K562 (cell line): ENCODE measurements around the gene APLNR. TPM values are rescaled to one million over a fixed set of nuclear protein-coding genes. Genes with fewer than 3 reads are reported as not detected.

ENCODE experiments used
- ATAC-seq: fragments of 200-7000 bp; cut with Tn5 transposase; 3 replicates; pipeline ENCODE4 v1.9.1; 2020; ENCODE audit warnings: moderate library complexity
- BruUV-seq: library from RNA; stranded (reverse); fragments of 400-500 nt; replicated peaks from 2 replicates; lab custom pipeline; 2021; lab: Mats Ljungman, UMichigan
- CTCF ChIA-PET: fragments of 300-600 bp; formaldehyde crosslinking; extraction: SDS; loops from one replicate; lab custom pipeline; 2021; ENCODE audit warnings: low intra/inter-chr PET ratio; lab: Yijun Ruan, JAX
- POLR2A ChIA-PET: fragments of 300-600, 350-650 bp; sonication (Branson Sonifier 250); formaldehyde crosslinking; extraction: SDS; loops from one replicate; lab custom pipeline; 2021; ENCODE audit warnings: antibody characterized with exemption, inconsistent platforms; lab: Yijun Ruan, JAX
- DNase-seq, 4 experiments: peaks; one replicate each; pipeline versions ENCODE4 v3.0.0 to v3.0.0-alpha.2; 2011 to 2018; ENCODE audit warnings: low spot score in 3 of 4, mixed read lengths in 3 of 4; ENCODE audit errors: extremely low read depth in 1 of 4
- FAIRE-seq: peaks from 2 replicates; lab custom pipeline; 2011; peaks lifted over from hg19 to GRCh38; lab: Jason Lieb, UNC
- H2AFZ ChIP-seq: 2 replicates; pipeline ENCODE4 v1.6.0; 2011; ENCODE audit warnings: low read depth, low read length, control low read depth, inconsistent platforms
- H3K27ac ChIP-seq: fragments of 200-600 bp; 3 replicates; pipeline ENCODE4 v1.8.0; 2011; ENCODE audit warnings: low read depth, mild to moderate bottlenecking, control low read depth, inconsistent platforms, low read length, moderate library complexity, mixed read lengths; ENCODE audit errors: extremely low read depth
- H3K27me3 ChIP-seq, 2 experiments: fragments of 300-600 bp in 1 of 2; 2 replicates in 1 of 2; 3 replicates in 1 of 2; pipeline versions ENCODE4 v1.6.0 to v1.8.0; 2011; ENCODE audit warnings: inconsistent platforms in 2 of 2, low read length in 2 of 2, mild to moderate bottlenecking in 1 of 2, mixed read lengths in 1 of 2, moderate library complexity in 1 of 2; ENCODE audit not compliant: control insufficient read depth in 2 of 2, insufficient read depth in 2 of 2
- H3K36me3 ChIP-seq: fragments of 300-600 bp; 3 replicates; pipeline ENCODE4 v1.8.0; 2011; ENCODE audit warnings: mild to moderate bottlenecking, low read length, inconsistent platforms; ENCODE audit not compliant: control insufficient read depth, insufficient read depth
- H3K4me1 ChIP-seq, 2 experiments: fragments of 200-600 bp in 1 of 2; replicated peaks in 1 of 2; 2 replicates in 1 of 2; 3 replicates in 1 of 2; pipeline versions ENCODE4 v1.5.1 to v1.8.0; 2011; ENCODE audit warnings: inconsistent platforms in 2 of 2, low read length in 2 of 2, mild to moderate bottlenecking in 1 of 2, mixed read lengths in 1 of 2, moderate library complexity in 1 of 2; ENCODE audit not compliant: control insufficient read depth in 2 of 2, insufficient read depth in 2 of 2
- H3K4me2 ChIP-seq: 2 replicates; pipeline ENCODE4 v1.6.1; 2011; ENCODE audit warnings: low read length, control low read depth, inconsistent platforms, mixed read lengths; ENCODE audit not compliant: insufficient read depth
- H3K4me3 ChIP-seq: fragments of 200-600 bp; sonication (generic), shearing (Covaris generic); 2 replicates; pipeline ENCODE4 v1.5.1; 2016; ENCODE audit warnings: control low read depth, inconsistent platforms
- H3K79me2 ChIP-seq: fragments of 200-600 bp; 3 replicates; pipeline ENCODE4 v1.8.0; 2011; ENCODE audit warnings: low read length, inconsistent platforms; ENCODE audit not compliant: control insufficient read depth, insufficient read depth
- H3K9ac ChIP-seq, 2 experiments: 2 replicates each; pipeline versions ENCODE4 v1.6.0 to v1.6.1; 2011; ENCODE audit warnings: low read depth in 2 of 2, low read length in 2 of 2, control low read depth in 1 of 2, inconsistent platforms in 1 of 2, mild to moderate bottlenecking in 1 of 2, mixed read lengths in 1 of 2; ENCODE audit not compliant: insufficient read depth in 1 of 2
- H3K9me1 ChIP-seq: one replicate; pipeline ENCODE4 v1.6.0; 2011; ENCODE audit warnings: inconsistent platforms, mild to moderate bottlenecking, low read length, moderate library complexity; ENCODE audit not compliant: control insufficient read depth, insufficient read depth
- H3K9me3 ChIP-seq: replicated peaks from 2 replicates; pipeline ENCODE4 v1.5.1; 2011; ENCODE audit warnings: low read depth, low read length, inconsistent platforms; ENCODE audit not compliant: control insufficient read depth, insufficient read depth
- H4K20me1 ChIP-seq: replicated peaks from 2 replicates; pipeline ENCODE4 v1.6.1; 2011; ENCODE audit warnings: low read length, inconsistent platforms, mixed read lengths; ENCODE audit not compliant: control insufficient read depth, insufficient read depth
- CEBPB ChIP-seq: fragments of 450-650 bp; IDR thresholded peaks from 2 replicates; pipeline ENCODE4 v1.6.1; 2016; ENCODE audit warnings: missing genetic modification characterization, missing compliant biosample characterization
- CEBPG ChIP-seq, 3 experiments: fragments of 200-800 bp in 1 of 3; sonication (Bioruptor generic) in 1 of 3; sonication (generic) in 1 of 3; formaldehyde crosslinking in 1 of 3; IDR thresholded peaks in 2 of 3; conservative IDR thresholded peaks in 1 of 3; 2 replicates each; pipeline versions ENCODE4 v1.6.1 to v1.8.0; 2016 to 2022; ENCODE audit warnings: missing compliant biosample characterization in 2 of 3, missing genetic modification characterization in 2 of 3, mild to moderate bottlenecking in 1 of 3, missing genetic modification reagents in 1 of 3
- JUN ChIP-seq, 2 experiments: sonication (generic) in 1 of 2; formaldehyde crosslinking in 1 of 2; IDR thresholded peaks; 2 replicates each; pipeline versions ENCODE4 v1.6.1 to v1.8.0; 2012 to 2022; ENCODE audit warnings: borderline replicate concordance in 2 of 2, mild to moderate bottlenecking in 2 of 2, improper control_type of control experiment in 1 of 2, low read depth in 1 of 2, low read length in 1 of 2, missing genetic modification reagents in 1 of 2
- KAT7 ChIP-seq: sonication (generic); formaldehyde crosslinking; IDR thresholded peaks from 2 replicates; pipeline ENCODE4 v1.8.0; 2022; ENCODE audit warnings: missing genetic modification reagents, mild to moderate bottlenecking, borderline replicate concordance
- NR2C2 ChIP-seq, 2 experiments: fragments of 200-800 bp in 1 of 2; sonication (Bioruptor generic) in 1 of 2; sonication (generic) in 1 of 2; formaldehyde crosslinking in 1 of 2; IDR thresholded peaks; 2 replicates each; pipeline versions ENCODE4 v1.6.1 to v1.8.0; 2016 to 2022; ENCODE audit warnings: mild to moderate bottlenecking in 1 of 2, missing compliant biosample characterization in 1 of 2, missing genetic modification characterization in 1 of 2, missing genetic modification reagents in 1 of 2
- SIN3B ChIP-seq: fragments of 450-650 bp; IDR thresholded peaks from 2 replicates; pipeline ENCODE4 v1.6.1; 2017; ENCODE audit warnings: low read depth, mild to moderate bottlenecking, moderate library complexity
- ZNF507 ChIP-seq: conservative IDR thresholded peaks from 2 replicates; pipeline ENCODE4 v1.6.1; 2017; ENCODE audit warnings: missing genetic modification characterization, missing compliant biosample characterization
- WGBS: fragments of 100-300 bp; shearing (Covaris generic); methylation state at CpG from one replicate; pipeline ENCODE4 v1.1.6; 2016; ENCODE audit warnings: low coverage, mixed read lengths; ENCODE audit not compliant: insufficient coverage; ENCODE audit errors: missing lambda C conversion rate; 5-methylcytosine and 5-hydroxymethylcytosine counted together
- in situ Hi-C: fragments of 300-500 bp; cut with MboI; formaldehyde crosslinking; loops from 4 replicates; pipeline ENCODE4 v1.15.0; 2018; ENCODE audit warnings: inconsistent platforms, mixed read lengths
- intact Hi-C: fragments of 100-400 bp; cut with micrococcal nuclease; formaldehyde crosslinking; loops from 2 replicates; pipeline ENCODE4 v1.14.2; 2022
- polyA plus RNA-seq, 8 experiments: library from polyadenylated mRNA; depleted of rRNA in 4 of 8; stranded (reverse) in 5 of 8; unstranded in 3 of 8; fragments of >200 nt; fragmentation: Nextera tagmentation in 2 of 8; fragmentation: Illumina TruSeq in 1 of 8; extraction: Ambion mirVana in 2 of 8; extraction: Trizol in 1 of 8; gene quantifications; 2 replicates each; pipeline versions ENCODE4 v1.2.1 to v1.2.3, GENCODE V29; 2011 to 2014; ENCODE audit warnings: inconsistent platforms in 1 of 8, missing spikeins in 1 of 8
- total RNA-seq, 7 experiments: library from RNA; depleted of rRNA in 6 of 7; stranded (reverse); fragments of >200 nt in 6 of 7; fragmentation: Illumina TruSeq in 2 of 7; extraction: Trizol in 2 of 7; gene quantifications; 2 replicates each; pipeline versions ENCODE4 v1.2.1 to v1.2.3, GENCODE V29; 2011 to 2021; ENCODE audit warnings: low replicate concordance in 1 of 7
- TF ChIP-seq, protein P1 (sequence below): sonication (generic); formaldehyde crosslinking; IDR thresholded peaks from 2 replicates; pipeline ENCODE4 v1.8.0; 2022; ENCODE audit warnings: mild to moderate bottlenecking, missing genetic modification reagents
- TF ChIP-seq, protein P2 (sequence below): fragments of 250-450 bp; sonication (Bioruptor Pico); IDR thresholded peaks from 2 replicates; pipeline ENCODE4 v1.8.0; 2022; ENCODE audit warnings: inconsistent platforms, mild to moderate bottlenecking, moderate library complexity, borderline replicate concordance
- TF ChIP-seq, protein P3 (sequence below), 2 experiments: IDR thresholded peaks in 1 of 2; conservative IDR thresholded peaks in 1 of 2; 2 replicates each; pipeline ENCODE4 v1.6.1; 2016; ENCODE audit warnings: low read depth in 2 of 2, mild to moderate bottlenecking in 1 of 2, missing compliant biosample characterization in 1 of 2, missing genetic modification characterization in 1 of 2, moderate library complexity in 1 of 2
- TF ChIP-seq, protein P4 (sequence below): fragments of 450-650 bp; IDR thresholded peaks from 2 replicates; pipeline ENCODE4 v1.6.1; 2016; ENCODE audit warnings: missing biosample characterization, missing genetic modification characterization

The APLNR gene
- total and polyA plus RNA-seq, 9 of the 15 experiments (the other 6 are each of a cell fraction or from before 2014, with no cell fraction given), result 0.15 to 2.0 (median 0.65) TPM

DNA sequence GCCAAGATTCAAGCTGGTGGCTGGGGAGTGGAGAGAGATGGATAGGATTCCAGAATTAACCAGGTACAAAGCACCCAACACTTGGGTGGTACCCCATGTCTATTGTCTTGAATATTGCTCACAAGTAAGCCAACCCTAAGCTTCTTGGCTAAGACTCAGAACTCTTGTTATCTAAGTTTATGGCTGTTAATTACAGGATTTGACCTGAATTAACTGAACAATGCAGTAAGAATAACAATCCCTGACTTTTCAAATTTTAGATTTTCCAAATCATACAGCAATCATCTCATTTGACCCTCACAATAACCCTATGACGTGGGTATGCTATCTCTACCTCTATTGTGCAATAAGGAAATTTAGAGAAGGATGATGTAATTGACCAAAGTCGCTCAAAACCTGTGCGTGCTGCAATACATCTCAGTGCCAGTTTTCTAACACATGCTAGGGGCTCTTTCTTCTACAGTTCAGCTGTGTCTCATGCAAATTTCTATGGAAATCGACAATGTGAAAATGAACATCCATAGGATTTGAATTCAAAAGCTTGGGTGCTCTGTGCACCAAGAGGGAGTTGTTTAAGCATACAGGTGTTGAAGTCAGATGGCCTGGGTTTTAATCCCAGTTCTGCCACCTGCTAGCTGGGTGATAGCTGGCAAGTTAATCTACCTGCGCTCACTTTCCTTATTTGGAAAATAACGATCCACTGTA, 40.1 kb upstream of the APLNR start:
- Histone ChIP-seq H2AFZ (no peak overlapping the region), H3K36me3 (no peaks in the 10 kb centered on the region), H3K4me2 (no peak overlapping the region), H3K79me2 (no peaks in the 10 kb centered on the region), H3K27me3 (no peaks in the 10 kb centered on the region), H3K4me1 (peaks cover 0 to 14% of the 10 kb centered on the region in 2 experiments; a peak in 4 of 5 replicates), H4K20me1 (no peaks in the 10 kb centered on the region), H3K9me3 (no peaks in the 10 kb centered on the region), H3K27ac (no peak overlapping the region), H3K9me1 (no peaks in the 10 kb centered on the region), H3K9ac (no peak overlapping the region), H3K4me3 (no peak overlapping the region)
- no TSS peak for BruUV-seq
- ATAC-seq (no peak), DNase-seq (no peak), FAIRE-seq (no peak)
- in situ Hi-C loops (no loop called here), intact Hi-C loops (loop anchor here (5.0 kb wide), 1 partner anchor 50 kb away; no protein-coding TSS in a partner anchor)
- ChIA-PET CTCF (no interaction called here), POLR2A (interaction anchor here (0.6 to 0.7 kb wide), 3 partner anchors 36 to 1359 kb away, joined by 3 read pairs; no protein-coding TSS in a partner anchor)
- WGBS, result 9% methylated on average over 6 of the region's 6 CpGs
- TF ChIP-seq, protein P1, sequence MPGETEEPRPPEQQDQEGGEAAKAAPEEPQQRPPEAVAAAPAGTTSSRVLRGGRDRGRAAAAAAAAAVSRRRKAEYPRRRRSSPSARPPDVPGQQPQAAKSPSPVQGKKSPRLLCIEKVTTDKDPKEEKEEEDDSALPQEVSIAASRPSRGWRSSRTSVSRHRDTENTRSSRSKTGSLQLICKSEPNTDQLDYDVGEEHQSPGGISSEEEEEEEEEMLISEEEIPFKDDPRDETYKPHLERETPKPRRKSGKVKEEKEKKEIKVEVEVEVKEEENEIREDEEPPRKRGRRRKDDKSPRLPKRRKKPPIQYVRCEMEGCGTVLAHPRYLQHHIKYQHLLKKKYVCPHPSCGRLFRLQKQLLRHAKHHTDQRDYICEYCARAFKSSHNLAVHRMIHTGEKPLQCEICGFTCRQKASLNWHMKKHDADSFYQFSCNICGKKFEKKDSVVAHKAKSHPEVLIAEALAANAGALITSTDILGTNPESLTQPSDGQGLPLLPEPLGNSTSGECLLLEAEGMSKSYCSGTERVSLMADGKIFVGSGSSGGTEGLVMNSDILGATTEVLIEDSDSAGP (CRISPR knock-in tag), result no peak
- TF ChIP-seq JUN (IDR thresholded peaks at IDR 0.05; ENCODE audit: borderline replicate concordance, low read depth, low read length) (peak; percentile 27; the same call in 1 of the 2 replicates), JUN (CRISPR knock-in tag; IDR thresholded peaks at IDR 0.05; ENCODE audit: borderline replicate concordance) (no peak), SIN3B (no peak), ZNF507 (tag) (no peak), CEBPB (peak; percentile 97), CEBPG (CRISPR knock-in tag; IDR thresholded peaks at IDR 0.05) (peak; percentile 71; the same call in 1 of the 2 replicates), CEBPG (tag; conservative IDR thresholded peaks at IDR 0.05 in 1 of 2, IDR thresholded peaks at IDR 0.05 in 1 of 2) (peak; percentile 97 to 99), NR2C2 (CRISPR knock-in tag; IDR thresholded peaks at IDR 0.05) (no peak), NR2C2 (tag; IDR thresholded peaks at IDR 0.05) (peak; percentile 69), KAT7 (CRISPR knock-in tag) (no peak)
- TF ChIP-seq, protein P2, sequence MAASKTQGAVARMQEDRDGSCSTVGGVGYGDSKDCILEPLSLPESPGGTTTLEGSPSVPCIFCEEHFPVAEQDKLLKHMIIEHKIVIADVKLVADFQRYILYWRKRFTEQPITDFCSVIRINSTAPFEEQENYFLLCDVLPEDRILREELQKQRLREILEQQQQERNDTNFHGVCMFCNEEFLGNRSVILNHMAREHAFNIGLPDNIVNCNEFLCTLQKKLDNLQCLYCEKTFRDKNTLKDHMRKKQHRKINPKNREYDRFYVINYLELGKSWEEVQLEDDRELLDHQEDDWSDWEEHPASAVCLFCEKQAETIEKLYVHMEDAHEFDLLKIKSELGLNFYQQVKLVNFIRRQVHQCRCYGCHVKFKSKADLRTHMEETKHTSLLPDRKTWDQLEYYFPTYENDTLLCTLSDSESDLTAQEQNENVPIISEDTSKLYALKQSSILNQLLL, result no peak
- TF ChIP-seq, protein P3, sequence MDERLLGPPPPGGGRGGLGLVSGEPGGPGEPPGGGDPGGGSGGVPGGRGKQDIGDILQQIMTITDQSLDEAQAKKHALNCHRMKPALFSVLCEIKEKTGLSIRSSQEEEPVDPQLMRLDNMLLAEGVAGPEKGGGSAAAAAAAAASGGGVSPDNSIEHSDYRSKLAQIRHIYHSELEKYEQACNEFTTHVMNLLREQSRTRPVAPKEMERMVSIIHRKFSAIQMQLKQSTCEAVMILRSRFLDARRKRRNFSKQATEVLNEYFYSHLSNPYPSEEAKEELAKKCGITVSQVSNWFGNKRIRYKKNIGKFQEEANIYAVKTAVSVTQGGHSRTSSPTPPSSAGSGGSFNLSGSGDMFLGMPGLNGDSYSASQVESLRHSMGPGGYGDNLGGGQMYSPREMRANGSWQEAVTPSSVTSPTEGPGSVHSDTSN (CRISPR knock-in tag; IDR thresholded peaks at IDR 0.05; ENCODE audit: low read depth), result no peak
- TF ChIP-seq, protein P3 (tag; conservative IDR thresholded peaks at IDR 0.05; ENCODE audit: low read depth), result no peak
- TF ChIP-seq, protein P4, sequence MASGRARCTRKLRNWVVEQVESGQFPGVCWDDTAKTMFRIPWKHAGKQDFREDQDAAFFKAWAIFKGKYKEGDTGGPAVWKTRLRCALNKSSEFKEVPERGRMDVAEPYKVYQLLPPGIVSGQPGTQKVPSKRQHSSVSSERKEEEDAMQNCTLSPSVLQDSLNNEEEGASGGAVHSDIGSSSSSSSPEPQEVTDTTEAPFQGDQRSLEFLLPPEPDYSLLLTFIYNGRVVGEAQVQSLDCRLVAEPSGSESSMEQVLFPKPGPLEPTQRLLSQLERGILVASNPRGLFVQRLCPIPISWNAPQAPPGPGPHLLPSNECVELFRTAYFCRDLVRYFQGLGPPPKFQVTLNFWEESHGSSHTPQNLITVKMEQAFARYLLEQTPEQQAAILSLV, result peak; percentile 32; the same call in 1 of the 2 replicates
